IPS-18c (cell line): ENCODE data around the gene LIG3.
"Not testable (repeated sequence)": the region's sequence is repeated elsewhere in the genome, so short reads cannot be mapped to it uniquely, and the experiment has no call there.

ENCODE experiments used
- H3K4me3 ChIP-seq: 2 replicates; pipeline ENCODE4 v1.7.0; 2013; ENCODE audit warnings: low read depth, mild to moderate bottlenecking, low read length, moderate library complexity; ENCODE audit not compliant: insufficient read depth
- H3K9me3 ChIP-seq: one replicate; pipeline ENCODE4 v1.6.1; 2013; ENCODE audit warnings: mild to moderate bottlenecking, low read length, moderate library complexity; ENCODE audit not compliant: control insufficient read depth, insufficient read depth

LIG3 gene

GRCh38 chr17:34996422-34997285, 16.3 kb downstream of the LIG3 start:
- no peak overlapping the region for H3K4me3 ChIP-seq

DNA sequence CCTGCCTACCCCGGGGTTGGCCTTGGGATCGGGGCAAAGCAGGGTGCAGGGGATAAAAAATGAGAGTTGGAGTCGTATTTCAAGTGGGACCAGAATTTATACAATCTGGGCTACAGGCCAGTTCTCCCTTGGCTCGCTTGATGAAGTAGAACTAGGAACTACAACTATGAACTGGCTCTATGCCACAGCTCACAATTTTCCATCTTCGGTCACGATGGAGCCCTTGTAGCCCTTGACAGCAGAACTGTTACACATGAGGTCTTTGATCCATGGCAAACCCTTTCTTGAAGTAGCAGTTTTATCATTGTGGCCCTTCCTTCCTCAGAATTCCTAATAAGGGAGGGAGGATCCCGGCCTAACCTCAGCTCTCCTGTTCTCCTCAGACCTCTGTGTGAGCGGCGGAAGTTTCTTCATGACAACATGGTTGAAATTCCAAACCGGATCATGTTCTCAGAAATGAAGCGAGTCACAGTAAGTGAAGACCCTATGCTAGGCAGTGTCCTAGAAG, 17.1 kb downstream of the LIG3 start:
- Histone ChIP-seq H3K9me3 (no peaks in the 10 kb centered on the region), H3K4me3 (no peak overlapping the region)

More at GRCh38 chr17:34996422-34997285, 16.3 kb downstream of the LIG3 start:
- no peaks in the 10 kb centered on the region for H3K9me3 ChIP-seq

DNA sequence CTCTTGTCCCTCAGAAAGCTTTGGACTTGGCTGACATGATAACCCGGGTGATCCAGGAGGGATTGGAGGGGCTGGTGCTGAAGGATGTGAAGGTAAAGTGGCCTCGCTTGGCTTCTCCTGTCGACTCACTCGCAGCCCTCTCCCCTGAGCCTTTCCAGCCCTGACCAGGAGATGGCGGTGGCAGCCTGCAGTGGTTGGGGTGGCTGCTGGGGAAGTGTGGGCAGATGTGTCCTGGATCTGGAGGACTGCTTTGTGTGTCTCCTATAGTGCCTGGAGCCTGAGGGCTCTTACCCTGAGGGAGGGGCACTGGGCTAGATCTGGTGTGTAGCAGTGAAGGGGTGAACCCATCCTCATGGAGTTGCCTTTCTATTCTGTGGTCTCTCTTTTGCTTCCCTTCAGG, 17.9 kb downstream of the LIG3 start:
- no peak overlapping the region for H3K4me3 ChIP-seq
- H3K9me3 ChIP-seq: no peaks in the 10 kb centered on the region

DNA sequence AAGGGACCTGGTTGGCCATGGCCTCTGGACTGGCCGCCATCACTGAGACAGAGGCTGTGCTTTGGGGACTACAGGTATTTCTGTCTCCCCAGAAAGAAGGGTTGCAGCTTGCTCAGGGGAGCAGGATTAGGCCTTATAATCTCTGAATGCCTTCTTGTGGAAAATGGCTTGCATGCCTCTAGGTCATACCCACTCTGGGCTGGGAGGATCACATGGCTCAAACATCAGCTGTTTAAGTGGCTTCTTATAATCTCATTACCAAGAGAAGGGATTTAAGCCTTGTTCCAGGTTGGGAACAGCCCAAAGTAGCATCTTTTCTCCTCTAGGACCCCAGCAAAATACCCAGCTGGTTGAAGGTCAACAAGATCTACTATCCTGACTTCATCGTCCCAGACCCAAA, 19.1 kb downstream of the LIG3 start:
- Histone ChIP-seq H3K4me3 (no peak overlapping the region), H3K9me3 (no peaks in the 10 kb centered on the region)

GRCh38 chr17:35000965-35001364, 20.7 kb downstream of the LIG3 start:
- H3K9me3 ChIP-seq, H3K4me3 ChIP-seq: not testable (repeated sequence)

DNA sequence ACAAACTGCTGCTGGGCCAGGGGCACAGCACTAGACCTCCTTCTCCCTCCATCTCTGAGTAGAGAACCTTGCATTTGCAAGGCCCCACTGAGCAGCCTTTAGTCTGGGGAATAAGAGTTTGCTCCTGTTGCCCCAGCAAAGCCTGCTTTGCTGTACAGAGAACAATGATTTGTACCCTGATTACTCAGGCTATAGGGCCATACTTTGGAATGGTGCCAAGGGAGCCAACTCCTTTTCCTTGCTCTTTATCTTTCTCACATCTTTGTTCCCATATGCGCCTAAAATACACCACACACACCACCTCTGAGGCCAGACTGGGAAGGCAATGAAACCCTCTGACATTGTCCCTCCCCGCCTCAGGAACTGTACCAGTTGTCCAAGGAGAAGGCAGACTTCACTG, 21.2 kb downstream of the LIG3 start:
- Histone ChIP-seq H3K9me3 (no peaks in the 10 kb centered on the region), H3K4me3 (no peak overlapping the region)

GRCh38 chr17:35002876-35003551, 22.7 kb downstream of the LIG3 start:
- no peaks in the 10 kb centered on the region for H3K9me3 ChIP-seq

GRCh38 chr17:35003778-35004177, 23.5 kb downstream of the LIG3 start:
- no peak overlapping the region for H3K4me3 ChIP-seq
- no peaks in the 10 kb centered on the region for H3K9me3 ChIP-seq

More at GRCh38 chr17:35002876-35003551, 22.7 kb downstream of the LIG3 start:
- H3K4me3 ChIP-seq: no peak overlapping the region

- Histone ChIP-seq H3K9me3 (no peaks in the 10 kb centered on the region), H3K4me3 (no peak overlapping the region)
These were observed 26.0 kb downstream of the LIG3 start for GRCh38 chr17:35006345-35006744.

DNA sequence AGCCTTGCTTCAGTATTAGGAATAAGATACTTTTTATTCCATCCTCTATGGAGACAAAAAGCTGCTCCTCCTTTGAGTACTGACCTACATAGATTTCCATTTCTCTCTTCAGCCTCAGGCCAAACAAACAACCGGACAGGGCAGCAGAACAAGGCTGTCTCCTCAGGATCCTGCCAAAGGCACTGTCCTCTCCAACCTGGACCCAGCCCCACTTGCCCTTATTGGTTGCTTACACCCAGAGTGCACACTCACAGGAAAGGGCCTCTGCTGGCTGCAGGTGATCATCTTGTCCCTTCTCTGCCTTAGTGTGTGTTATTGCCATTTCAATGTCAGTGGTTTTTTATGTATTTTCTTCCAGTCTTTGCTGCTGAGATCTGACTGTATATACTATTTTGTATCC, 26.6 kb downstream of the LIG3 start:
- Histone ChIP-seq H3K4me3 (no peak overlapping the region), H3K9me3 (no peaks in the 10 kb centered on the region)

- Histone ChIP-seq H3K9me3 (no peaks in the 10 kb centered on the region), H3K4me3 (no peak overlapping the region)
These were observed 29.8 kb downstream of the LIG3 start for GRCh38 chr17:35010093-35010492.

GRCh38 chr17:35011671-35012216, 31.4 kb downstream of the LIG3 start:
- no peak overlapping the region for H3K4me3 ChIP-seq
- no peaks in the 10 kb centered on the region for H3K9me3 ChIP-seq

DNA sequence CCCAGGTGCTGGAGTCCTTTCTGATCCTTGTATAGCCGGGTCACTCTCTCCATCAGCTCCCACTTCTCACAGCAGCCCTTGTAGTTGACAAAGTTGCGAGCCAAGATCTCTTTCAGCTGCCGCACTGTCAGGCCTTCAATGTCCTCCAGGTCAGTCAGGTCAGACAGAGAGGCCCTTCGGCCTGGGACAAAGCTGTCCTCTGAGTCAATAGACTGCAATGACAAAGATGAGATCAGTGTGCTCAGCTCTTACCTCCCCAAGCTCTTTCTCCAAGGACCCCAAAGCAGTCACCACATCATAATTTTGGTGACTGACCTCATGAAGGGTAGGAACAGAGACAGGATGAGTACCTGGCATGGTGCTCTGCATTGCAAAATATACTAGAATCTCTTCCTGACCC, 36.1 kb downstream of the LIG3 start:
- H3K9me3 ChIP-seq: no peaks in the 10 kb centered on the region
- H3K4me3 ChIP-seq: no peak overlapping the region

GRCh38 chr17:35017021-35017420, 36.7 kb downstream of the LIG3 start:
- no peaks in the 10 kb centered on the region for H3K9me3 ChIP-seq
- no peak overlapping the region for H3K4me3 ChIP-seq

DNA sequence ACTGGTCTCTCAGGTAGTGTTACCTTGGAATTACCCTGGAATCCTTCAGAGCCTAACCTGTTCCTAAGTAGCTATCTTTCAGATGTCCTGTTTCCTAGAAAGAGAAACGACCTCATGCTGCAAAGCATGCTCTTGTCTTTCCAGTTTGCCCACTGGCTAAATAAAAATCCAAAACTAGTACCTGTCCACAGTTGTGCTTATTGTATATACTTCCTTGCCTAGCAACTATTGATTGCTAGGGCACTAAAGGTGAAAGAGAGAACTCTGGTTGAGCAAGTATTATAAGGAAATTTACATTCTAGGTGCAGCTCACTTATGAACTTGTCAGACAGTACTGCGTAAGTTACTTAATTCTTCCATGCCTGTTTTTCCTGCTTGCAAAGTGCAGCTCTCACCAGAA, 38.5 kb downstream of the LIG3 start:
- no peaks in the 10 kb centered on the region for H3K9me3 ChIP-seq
- H3K4me3 ChIP-seq: no peak overlapping the region

GRCh38 chr17:35019386-35020179, 39.3 kb downstream of the LIG3 start:
- Histone ChIP-seq H3K4me3 (no peak overlapping the region), H3K9me3 (no peaks in the 10 kb centered on the region)
